H1 (cell line): ENCODE results near the gene ASIC2. TPM values are rescaled to one million over a fixed set of nuclear protein-coding genes. Genes with fewer than 3 reads are reported as not detected.

ENCODE experiments used
- CTCF ChIA-PET: fragments of 300-600 bp; sonication (Branson Sonifier 250); formaldehyde crosslinking; loops from one replicate; lab custom pipeline; 2021; ENCODE audit not compliant: partially characterized antibody; lab: Charles Lee
- POLR2A ChIA-PET: fragments of 300-600 bp; sonication (Branson Sonifier 250); formaldehyde crosslinking; loops from one replicate; lab custom pipeline; 2021; ENCODE audit warnings: inconsistent platforms; ENCODE audit not compliant: partially characterized antibody; lab: Charles Lee
- DNase-seq, 2 experiments: peaks; one replicate each; pipeline versions ENCODE4 v3.0.0 to v3.0.0-alpha.2; 2010 to 2022; ENCODE audit warnings: low spot score in 2 of 2, low read depth in 1 of 2, mixed read lengths in 1 of 2
- FAIRE-seq: peaks from 2 replicates; lab custom pipeline; 2011; peaks lifted over from hg19 to GRCh38; lab: Jason Lieb, UNC
- H2AFZ ChIP-seq: 2 replicates; pipeline ENCODE4 v1.8.1; 2012; ENCODE audit warnings: low read length, inconsistent platforms
- H2AK5ac ChIP-seq: 2 replicates; pipeline ENCODE4 v1.6.1; 2013; ENCODE audit warnings: low read depth, low read length
- H2BK120ac ChIP-seq: replicated peaks from 2 replicates; pipeline ENCODE3; 2013; ENCODE audit warnings: low read depth, low read length, inconsistent platforms
- H2BK12ac ChIP-seq: 2 replicates; pipeline ENCODE4 v1.6.1; 2013; ENCODE audit warnings: low read depth, low read length
- H2BK15ac ChIP-seq: 2 replicates; pipeline ENCODE4 v1.6.1; 2013; ENCODE audit warnings: low read length
- H2BK20ac ChIP-seq: 2 replicates; pipeline ENCODE4 v1.6.1; 2013; ENCODE audit warnings: low read length
- H2BK5ac ChIP-seq: 2 replicates; pipeline ENCODE4 v1.6.1; 2013; ENCODE audit warnings: low read depth, low read length
- H3K14ac ChIP-seq: 2 replicates; pipeline ENCODE4 v1.6.1; 2013; ENCODE audit warnings: inconsistent platforms; ENCODE audit not compliant: insufficient read length
- H3K18ac ChIP-seq: 2 replicates; pipeline ENCODE4 v1.6.1; 2013; ENCODE audit warnings: low read length; ENCODE audit errors: extremely low read depth
- H3K23ac ChIP-seq: 2 replicates; pipeline ENCODE4 v1.6.1; 2013; ENCODE audit warnings: inconsistent platforms; ENCODE audit not compliant: insufficient read length
- H3K23me2 ChIP-seq: 2 replicates; pipeline ENCODE4 v1.6.1; 2013; ENCODE audit warnings: low read depth, low read length
- H3K27ac ChIP-seq: 2 replicates; pipeline ENCODE4 v1.6.1; 2011; ENCODE audit warnings: low read depth, low read length, inconsistent platforms
- H3K27me3 ChIP-seq, 4 experiments: replicated peaks in 1 of 4; 1 replicate in 1 of 4; 2 replicates in 3 of 4; pipeline versions ENCODE4 v1.6.1 to v1.8.1; 2011 to 2013; ENCODE audit warnings: low read length in 3 of 4, mild to moderate bottlenecking in 3 of 4, inconsistent platforms in 2 of 4, mixed read lengths in 2 of 4, moderate library complexity in 1 of 4; ENCODE audit not compliant: control insufficient read depth in 3 of 4, insufficient read depth in 3 of 4; ENCODE audit errors: extremely low read depth in 1 of 4
- H3K36me3 ChIP-seq, 4 experiments: 2 replicates each; pipeline versions ENCODE4 v1.6.1 to v1.8.1; 2011 to 2013; ENCODE audit warnings: mild to moderate bottlenecking in 4 of 4, low read length in 3 of 4, moderate library complexity in 2 of 4, control low read depth in 1 of 4, inconsistent platforms in 1 of 4; ENCODE audit not compliant: insufficient read depth in 4 of 4, control insufficient read depth in 2 of 4
- H3K4ac ChIP-seq: replicated peaks from 2 replicates; pipeline ENCODE3; 2013; ENCODE audit warnings: low read length, low read depth, mixed read lengths, inconsistent platforms; ENCODE audit not compliant: insufficient read length
- H3K4me1 ChIP-seq, 4 experiments: replicated peaks in 1 of 4; 1 replicate in 1 of 4; 2 replicates in 3 of 4; pipeline versions ENCODE4 v1.6.1 to v1.8.1; 2011 to 2013; ENCODE audit warnings: low read length in 3 of 4, inconsistent platforms in 2 of 4, mixed read lengths in 1 of 4; ENCODE audit not compliant: insufficient read depth in 4 of 4, control insufficient read depth in 3 of 4
- H3K4me2 ChIP-seq, 2 experiments: 2 replicates each; pipeline versions ENCODE4 v1.6.1 to v1.8.1; 2011 to 2013; ENCODE audit warnings: low read depth in 2 of 2, low read length in 2 of 2, control low read depth in 1 of 2, inconsistent platforms in 1 of 2, mild to moderate bottlenecking in 1 of 2; ENCODE audit not compliant: insufficient read depth in 1 of 2
- H3K4me3 ChIP-seq, 4 experiments: fragments of 200-600, 300-600 bp in 1 of 4; sonication (generic), shearing (Covaris generic), sonication (Bioruptor Twin) in 1 of 4; 2 replicates each; pipeline versions ENCODE4 v1.5.1 to v1.8.1; 2011 to 2016; ENCODE audit warnings: low read length in 4 of 4, low read depth in 3 of 4, control low read depth in 2 of 4, inconsistent platforms in 2 of 4, mild to moderate bottlenecking in 2 of 4, mixed read lengths in 1 of 4, moderate library complexity in 1 of 4; ENCODE audit not compliant: insufficient read depth in 2 of 4; ENCODE audit errors: extremely low read depth in 1 of 4
- H3K56ac ChIP-seq: replicated peaks from 2 replicates; pipeline ENCODE3; 2013; ENCODE audit warnings: low read depth, mild to moderate bottlenecking, mixed read lengths, low read length, inconsistent platforms; ENCODE audit not compliant: insufficient read length
- H3K79me1 ChIP-seq: 2 replicates; pipeline ENCODE4 v1.6.1; 2013; ENCODE audit warnings: low read depth, low read length, control low read depth
- H3K79me2 ChIP-seq, 2 experiments: 2 replicates each; pipeline versions ENCODE4 v1.6.1 to v1.8.1; 2012 to 2013; ENCODE audit warnings: low read length in 2 of 2, mild to moderate bottlenecking in 2 of 2, inconsistent platforms in 1 of 2; ENCODE audit not compliant: insufficient read depth in 2 of 2, control insufficient read depth in 1 of 2
- H3K9ac ChIP-seq, 4 experiments: replicated peaks in 1 of 4; 1 replicate in 1 of 4; 2 replicates in 3 of 4; pipeline versions ENCODE4 v1.6.1 to v1.8.1; 2011 to 2013; ENCODE audit warnings: low read depth in 3 of 4, low read length in 3 of 4, control low read depth in 2 of 4, mild to moderate bottlenecking in 2 of 4, moderate library complexity in 2 of 4, inconsistent platforms in 1 of 4; ENCODE audit errors: extremely low read depth in 1 of 4
- H3K9me3 ChIP-seq, 2 experiments: 2 replicates each; pipeline versions ENCODE4 v1.6.1 to v1.8.1; 2012 to 2013; ENCODE audit warnings: mild to moderate bottlenecking in 2 of 2, moderate library complexity in 2 of 2, control low read depth in 1 of 2, inconsistent platforms in 1 of 2, low read depth in 1 of 2, low read length in 1 of 2, mixed read lengths in 1 of 2; ENCODE audit not compliant: insufficient read depth in 2 of 2
- H4K20me1 ChIP-seq, 2 experiments: replicated peaks in 1 of 2; 2 replicates each; pipeline versions ENCODE3 to v1.8.1; 2011 to 2013; ENCODE audit warnings: inconsistent platforms in 2 of 2, low read length in 2 of 2, mild to moderate bottlenecking in 1 of 2; ENCODE audit not compliant: insufficient read depth in 2 of 2, control insufficient read depth in 1 of 2
- H4K5ac ChIP-seq: 2 replicates; pipeline ENCODE4 v1.6.1; 2013; ENCODE audit warnings: low read length, low read depth, mixed read lengths, inconsistent platforms; ENCODE audit not compliant: insufficient read length
- H4K8ac ChIP-seq: 2 replicates; pipeline ENCODE4 v1.8.0; 2013; ENCODE audit warnings: mild to moderate bottlenecking, moderate library complexity, low read length, inconsistent platforms; ENCODE audit not compliant: insufficient read depth; ENCODE audit errors: extremely low read depth
- H4K91ac ChIP-seq: replicated peaks from 2 replicates; pipeline ENCODE3; 2013; ENCODE audit warnings: low read length, mixed read lengths, inconsistent platforms; ENCODE audit not compliant: insufficient read length
- CHD1 ChIP-seq: IDR thresholded peaks from 2 replicates; pipeline ENCODE4 v1.6.1; 2012; ENCODE audit warnings: low read depth, low read length, improper control_type of control experiment
- EGR1 ChIP-seq: IDR thresholded peaks from 2 replicates; pipeline ENCODE4 v1.6.1; 2011; ENCODE audit warnings: low read depth, low read length, borderline replicate concordance
- SP1 ChIP-seq: IDR thresholded peaks from 2 replicates; pipeline ENCODE4 v1.6.1; 2011; ENCODE audit warnings: low read depth, low read length
- SUZ12 ChIP-seq: fragments of 200-600 bp; sonication (generic); IDR thresholded peaks from 2 replicates; pipeline ENCODE4 v1.6.1; 2012; ENCODE audit warnings: mild to moderate bottlenecking, inconsistent platforms, low read length, moderate library complexity, mixed read lengths
- TAF7 ChIP-seq: optimal IDR thresholded peaks from 2 replicates; pipeline ENCODE3; 2011; ENCODE audit warnings: low read depth, mild to moderate bottlenecking, inconsistent platforms, low read length, moderate library complexity, borderline replicate concordance
- WGBS, 2 experiments: shearing (Covaris generic) in 1 of 2; methylation state at CpG; one replicate each; pipeline versions ENCODE4 v1.1.6 to v1.1.7; 2013 to 2015; ENCODE audit warnings: low lambda C conversion rate in 2 of 2, mixed read lengths in 2 of 2, inconsistent platforms in 1 of 2, low coverage in 1 of 2, missing lambda C conversion rate in 1 of 2; ENCODE audit not compliant: insufficient replicate concordance in 2 of 2, insufficient coverage in 1 of 2, insufficient read length in 1 of 2; ENCODE audit errors: extremely low coverage in 1 of 2, missing lambda C conversion rate in 1 of 2; 5-methylcytosine and 5-hydroxymethylcytosine counted together
- polyA plus RNA-seq, 7 experiments: library from polyadenylated mRNA; depleted of rRNA in 3 of 7; stranded (reverse) in 5 of 7; unstranded in 2 of 7; fragments of >200 nt in 5 of 7; fragments of 200-250 nt in 2 of 7; gene quantifications; 1 replicate in 5 of 7; 2 replicates in 1 of 7; 4 replicates in 1 of 7; pipeline versions ENCODE4 v1.2.1 to v1.2.3, GENCODE V29; 2011 to 2013; ENCODE audit warnings: missing spikeins in 2 of 7, mixed read lengths in 2 of 7
- total RNA-seq: library from RNA; stranded (reverse); fragmentation: NEBNext Ultra II Directional; extraction: Animal tissue kit (Norgen Biotek cat#: 25700); gene quantifications from 2 replicates; pipeline ENCODE4 v1.2.1, GENCODE V29; 2021

Gene ASIC2
- total and polyA plus RNA-seq, 2 of the 8 experiments (the other 6 are each of a cell fraction or from before 2014, with no cell fraction given): 0.86 to 1.2 TPM

- Histone ChIP-seq H3K23ac (no peak overlapping the region), H4K20me1 (no peaks in the 10 kb centered on the region), H3K4me3 (no peak overlapping the region), H4K8ac (no peak overlapping the region), H4K5ac (no peak overlapping the region), H2BK120ac (no peak overlapping the region), H2BK15ac (no peak overlapping the region), H3K4ac (no peak overlapping the region), H3K9ac (no peak overlapping the region), H3K14ac (no peak overlapping the region), H3K56ac (no peak overlapping the region), H3K9me3 (no peaks in the 10 kb centered on the region), H3K4me1 (no peaks in the 10 kb centered on the region), H3K27me3 (no peaks in the 10 kb centered on the region; a peak in 1 of 7 replicates), H2AK5ac (no peak overlapping the region), H3K36me3 (no peaks in the 10 kb centered on the region), H3K23me2 (no peaks in the 10 kb centered on the region), H3K18ac (no peak overlapping the region), H2BK12ac (no peak overlapping the region), H3K79me1 (no peaks in the 10 kb centered on the region), H2BK20ac (no peak overlapping the region), H2BK5ac (no peak overlapping the region), H3K79me2 (no peaks in the 10 kb centered on the region), H4K91ac (no peak overlapping the region), H3K27ac (no peak overlapping the region), H3K4me2 (no peak overlapping the region), H2AFZ (no peak overlapping the region)
- 76% methylated on average over 1 of the region's 1 CpG; no CpG with 5 or more reads in 1 of the 2 experiments for WGBS, 2 experiments
- DNase-seq (no peak), FAIRE-seq (no peak)
- POLR2A ChIA-PET: no interaction called here
- CTCF ChIA-PET: no interaction called here
- no peak for TF ChIP-seq TAF7
- no peak for TF ChIP-seq EGR1
- no peak for TF ChIP-seq SP1
- TF ChIP-seq SUZ12: no peak
- TF ChIP-seq CHD1: no peak
Measured at GRCh38 chr17:33076979-33077378, 216.1 kb downstream of the ASIC2 start.
